SK-N-SH (cell line): Measurements from ENCODE around the gene C3orf70.

Source experiments
- CHD2 ChIP-seq: fragments of 150-350 bp; IDR thresholded peaks from 2 replicates; pipeline ENCODE4 v1.6.1; 2018; ENCODE audit warnings: low read length; ENCODE audit not compliant: partially characterized antibody
- EZH2phosphoT487 ChIP-seq: fragments of 200-600 bp; sonication (generic); IDR thresholded peaks from 2 replicates; pipeline ENCODE4 v1.6.1; 2017; ENCODE audit warnings: low read depth, mixed run types, mild to moderate bottlenecking, antibody characterized with exemption, moderate library complexity, borderline replicate concordance
- FOXM1 ChIP-seq: IDR thresholded peaks from 2 replicates; pipeline ENCODE4 v1.4.0; 2012; ENCODE audit warnings: low read depth, mild to moderate bottlenecking
- GATA2 ChIP-seq: sonication (generic); formaldehyde crosslinking; IDR thresholded peaks from 2 replicates; pipeline ENCODE4 v1.5.0; 2020; ENCODE audit warnings: mild to moderate bottlenecking, missing genetic modification reagents
- JUND ChIP-seq: IDR thresholded peaks from 2 replicates; pipeline ENCODE4 v1.4.0; 2012
- NRF1 ChIP-seq: IDR thresholded peaks from 2 replicates; pipeline ENCODE4 v1.6.1; 2012; ENCODE audit warnings: low read depth, mild to moderate bottlenecking, low read length
- POLR2AphosphoS5 ChIP-seq: IDR thresholded peaks from 2 replicates; pipeline ENCODE4 v1.6.1; 2012; ENCODE audit warnings: low read depth, low read length
- RAD21 ChIP-seq: IDR thresholded peaks from 2 replicates; pipeline ENCODE4 v1.6.1; 2012; ENCODE audit warnings: mild to moderate bottlenecking, low read length
- RCOR1 ChIP-seq: fragments of 150-350 bp; IDR thresholded peaks from 2 replicates; pipeline ENCODE4 v1.6.1; 2017; ENCODE audit warnings: antibody characterized with exemption, low read length
- SIN3A ChIP-seq: IDR thresholded peaks from 2 replicates; pipeline ENCODE4 v1.6.1; 2012; ENCODE audit warnings: low read depth, mild to moderate bottlenecking, low read length, moderate library complexity, borderline replicate concordance
- TF ChIP-seq, protein P1 (sequence below): fragments of 200-600 bp; sonication (generic); IDR thresholded peaks from 2 replicates; pipeline ENCODE4 v1.6.1; 2017; ENCODE audit warnings: antibody characterized with exemption, mild to moderate bottlenecking, moderate library complexity
- TF ChIP-seq, protein P2 (sequence below): IDR thresholded peaks from 2 replicates; pipeline ENCODE4 v1.4.0; 2012; ENCODE audit warnings: low read depth
- TF ChIP-seq, protein P3 (sequence below): IDR thresholded peaks from 2 replicates; pipeline ENCODE4 v1.6.1; 2012; ENCODE audit warnings: mild to moderate bottlenecking, low read depth, low read length, moderate library complexity
- TF ChIP-seq, protein P4 (sequence below): fragments of 150-350 bp; IDR thresholded peaks from 2 replicates; pipeline ENCODE4 v1.6.1; 2017; ENCODE audit warnings: antibody characterized with exemption, low read length, low read depth, borderline replicate concordance

DNA sequence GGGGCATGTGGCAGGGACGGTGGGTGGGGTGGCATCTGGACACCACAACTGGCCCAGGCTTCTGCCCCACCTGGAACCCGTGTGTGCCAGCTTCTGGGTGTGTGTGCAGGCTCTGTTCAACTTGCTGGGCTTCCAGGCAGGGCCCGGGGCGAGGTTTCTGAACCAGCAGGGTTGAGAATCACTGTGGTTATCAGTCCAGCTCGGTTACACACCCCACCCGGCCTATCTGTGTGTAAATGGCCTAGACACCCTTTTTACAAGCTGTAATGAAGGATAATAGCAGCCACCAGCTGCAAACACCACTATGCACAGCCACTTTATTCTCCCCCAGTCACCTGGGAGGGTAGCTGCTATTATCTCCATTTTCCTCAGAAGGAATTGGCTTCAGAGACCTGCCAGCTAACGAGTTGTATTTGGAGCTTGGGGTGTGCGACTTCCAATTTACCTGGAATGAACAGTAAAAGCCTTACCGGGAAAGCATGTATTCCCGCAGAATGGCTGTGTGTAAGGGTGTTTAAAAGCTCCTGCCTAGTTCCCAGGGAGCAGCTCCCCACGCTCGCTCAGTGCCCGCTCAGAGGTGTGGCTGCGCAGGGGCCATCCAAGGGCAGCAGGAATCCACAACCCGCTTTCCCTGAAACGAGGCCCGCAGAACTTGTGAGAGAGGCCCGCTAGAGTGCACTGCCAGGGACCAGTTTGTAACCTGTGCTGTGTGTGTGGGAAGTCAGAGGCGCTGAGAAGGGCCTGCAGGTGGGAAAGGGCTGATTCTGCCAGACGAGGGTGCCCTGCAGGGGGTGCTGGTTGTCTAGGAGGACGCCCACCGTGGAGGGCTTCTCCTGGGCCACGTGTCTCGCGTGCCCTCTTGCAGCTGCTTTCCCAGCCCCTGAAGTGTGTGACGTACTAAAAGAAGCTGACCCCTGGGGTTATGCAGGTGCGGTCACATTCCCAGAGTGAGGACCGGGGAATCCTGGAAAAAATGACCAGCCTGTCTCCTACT, 83.5 kb downstream of the C3orf70 start:
- TF ChIP-seq RAD21: peak; percentile 36; the same call in 1 of the 2 replicates
- TF ChIP-seq, protein P1, sequence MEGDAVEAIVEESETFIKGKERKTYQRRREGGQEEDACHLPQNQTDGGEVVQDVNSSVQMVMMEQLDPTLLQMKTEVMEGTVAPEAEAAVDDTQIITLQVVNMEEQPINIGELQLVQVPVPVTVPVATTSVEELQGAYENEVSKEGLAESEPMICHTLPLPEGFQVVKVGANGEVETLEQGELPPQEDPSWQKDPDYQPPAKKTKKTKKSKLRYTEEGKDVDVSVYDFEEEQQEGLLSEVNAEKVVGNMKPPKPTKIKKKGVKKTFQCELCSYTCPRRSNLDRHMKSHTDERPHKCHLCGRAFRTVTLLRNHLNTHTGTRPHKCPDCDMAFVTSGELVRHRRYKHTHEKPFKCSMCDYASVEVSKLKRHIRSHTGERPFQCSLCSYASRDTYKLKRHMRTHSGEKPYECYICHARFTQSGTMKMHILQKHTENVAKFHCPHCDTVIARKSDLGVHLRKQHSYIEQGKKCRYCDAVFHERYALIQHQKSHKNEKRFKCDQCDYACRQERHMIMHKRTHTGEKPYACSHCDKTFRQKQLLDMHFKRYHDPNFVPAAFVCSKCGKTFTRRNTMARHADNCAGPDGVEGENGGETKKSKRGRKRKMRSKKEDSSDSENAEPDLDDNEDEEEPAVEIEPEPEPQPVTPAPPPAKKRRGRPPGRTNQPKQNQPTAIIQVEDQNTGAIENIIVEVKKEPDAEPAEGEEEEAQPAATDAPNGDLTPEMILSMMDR: peak; percentile 10; the same call in 1 of the 2 replicates
- no peak for TF ChIP-seq JUND
- no peak for TF ChIP-seq CHD2
- no peak for TF ChIP-seq POLR2AphosphoS5
- no peak for TF ChIP-seq SIN3A
- TF ChIP-seq GATA2 (CRISPR knock-in tag): no peak
- TF ChIP-seq EZH2phosphoT487: no peak
- TF ChIP-seq FOXM1: no peak
- TF ChIP-seq, protein P2, sequence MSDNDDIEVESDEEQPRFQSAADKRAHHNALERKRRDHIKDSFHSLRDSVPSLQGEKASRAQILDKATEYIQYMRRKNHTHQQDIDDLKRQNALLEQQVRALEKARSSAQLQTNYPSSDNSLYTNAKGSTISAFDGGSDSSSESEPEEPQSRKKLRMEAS: no peak
- TF ChIP-seq, protein P3, sequence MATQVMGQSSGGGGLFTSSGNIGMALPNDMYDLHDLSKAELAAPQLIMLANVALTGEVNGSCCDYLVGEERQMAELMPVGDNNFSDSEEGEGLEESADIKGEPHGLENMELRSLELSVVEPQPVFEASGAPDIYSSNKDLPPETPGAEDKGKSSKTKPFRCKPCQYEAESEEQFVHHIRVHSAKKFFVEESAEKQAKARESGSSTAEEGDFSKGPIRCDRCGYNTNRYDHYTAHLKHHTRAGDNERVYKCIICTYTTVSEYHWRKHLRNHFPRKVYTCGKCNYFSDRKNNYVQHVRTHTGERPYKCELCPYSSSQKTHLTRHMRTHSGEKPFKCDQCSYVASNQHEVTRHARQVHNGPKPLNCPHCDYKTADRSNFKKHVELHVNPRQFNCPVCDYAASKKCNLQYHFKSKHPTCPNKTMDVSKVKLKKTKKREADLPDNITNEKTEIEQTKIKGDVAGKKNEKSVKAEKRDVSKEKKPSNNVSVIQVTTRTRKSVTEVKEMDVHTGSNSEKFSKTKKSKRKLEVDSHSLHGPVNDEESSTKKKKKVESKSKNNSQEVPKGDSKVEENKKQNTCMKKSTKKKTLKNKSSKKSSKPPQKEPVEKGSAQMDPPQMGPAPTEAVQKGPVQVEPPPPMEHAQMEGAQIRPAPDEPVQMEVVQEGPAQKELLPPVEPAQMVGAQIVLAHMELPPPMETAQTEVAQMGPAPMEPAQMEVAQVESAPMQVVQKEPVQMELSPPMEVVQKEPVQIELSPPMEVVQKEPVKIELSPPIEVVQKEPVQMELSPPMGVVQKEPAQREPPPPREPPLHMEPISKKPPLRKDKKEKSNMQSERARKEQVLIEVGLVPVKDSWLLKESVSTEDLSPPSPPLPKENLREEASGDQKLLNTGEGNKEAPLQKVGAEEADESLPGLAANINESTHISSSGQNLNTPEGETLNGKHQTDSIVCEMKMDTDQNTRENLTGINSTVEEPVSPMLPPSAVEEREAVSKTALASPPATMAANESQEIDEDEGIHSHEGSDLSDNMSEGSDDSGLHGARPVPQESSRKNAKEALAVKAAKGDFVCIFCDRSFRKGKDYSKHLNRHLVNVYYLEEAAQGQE: no peak
- no peak for TF ChIP-seq NRF1
- TF ChIP-seq RCOR1: no peak
- TF ChIP-seq, protein P4, sequence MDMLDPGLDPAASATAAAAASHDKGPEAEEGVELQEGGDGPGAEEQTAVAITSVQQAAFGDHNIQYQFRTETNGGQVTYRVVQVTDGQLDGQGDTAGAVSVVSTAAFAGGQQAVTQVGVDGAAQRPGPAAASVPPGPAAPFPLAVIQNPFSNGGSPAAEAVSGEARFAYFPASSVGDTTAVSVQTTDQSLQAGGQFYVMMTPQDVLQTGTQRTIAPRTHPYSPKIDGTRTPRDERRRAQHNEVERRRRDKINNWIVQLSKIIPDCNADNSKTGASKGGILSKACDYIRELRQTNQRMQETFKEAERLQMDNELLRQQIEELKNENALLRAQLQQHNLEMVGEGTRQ: no peak
